DOHH2 (cell line): ENCODE results near the gene CLECL1.
A peak's percentile ranks its signal among the peaks of the same experiment; 100 is the strongest.

Experiments
- H3F3A ChIP-seq: fragments of 200-600 bp; sonication (generic), shearing (Covaris generic); 2 replicates; pipeline ENCODE4 v1.6.0; 2016; ENCODE audit warnings: antibody characterized with exemption, mild to moderate bottlenecking; ENCODE audit not compliant: control insufficient read depth, insufficient read depth
- H3K27ac ChIP-seq: fragments of 200-600 bp; sonication (generic); 2 replicates; pipeline ENCODE4 v1.5.1; 2014; ENCODE audit warnings: low read depth, mild to moderate bottlenecking, low read length, moderate library complexity
- H3K27me3 ChIP-seq: fragments of 200-600 bp; sonication (generic); 2 replicates; pipeline ENCODE4 v1.6.1; 2014; ENCODE audit warnings: mild to moderate bottlenecking, low read length, mixed read lengths; ENCODE audit not compliant: control insufficient read depth
- H3K36me3 ChIP-seq: fragments of 200-600 bp; sonication (generic); 2 replicates; pipeline ENCODE4 v1.6.1; 2014; ENCODE audit warnings: mild to moderate bottlenecking, low read length, moderate library complexity, mixed read lengths; ENCODE audit not compliant: control insufficient read depth
- H3K4me1 ChIP-seq: fragments of 200-600 bp; sonication (generic); 2 replicates; pipeline ENCODE4 v1.6.1; 2014; ENCODE audit warnings: mild to moderate bottlenecking, low read length, mixed read lengths; ENCODE audit not compliant: control insufficient read depth
- H3K4me2 ChIP-seq: fragments of 200-600 bp; sonication (generic); 2 replicates; pipeline ENCODE4 v1.6.0; 2014; ENCODE audit warnings: mild to moderate bottlenecking, low read length, moderate library complexity
- H3K4me3 ChIP-seq: fragments of 200-600 bp; sonication (generic); 2 replicates; pipeline ENCODE4 v1.5.1; 2014; ENCODE audit warnings: mild to moderate bottlenecking, low read length, mixed read lengths
- H3K79me2 ChIP-seq: fragments of 200-600 bp; sonication (generic); 2 replicates; pipeline ENCODE4 v1.6.1; 2014; ENCODE audit warnings: mild to moderate bottlenecking, low read length, mixed read lengths; ENCODE audit not compliant: control insufficient read depth
- H3K9me2 ChIP-seq: fragments of 200-600 bp; sonication (generic); replicated peaks from 2 replicates; pipeline ENCODE4 v1.6.1; 2014; ENCODE audit warnings: mild to moderate bottlenecking, low read length, mixed read lengths; ENCODE audit not compliant: control insufficient read depth
- H3K9me3 ChIP-seq: fragments of 200-600 bp; sonication (generic); 2 replicates; pipeline ENCODE4 v1.6.1; 2014; ENCODE audit warnings: antibody characterized with exemption, low read length, mixed read lengths; ENCODE audit not compliant: control insufficient read depth, insufficient read depth
- H4K20me1 ChIP-seq: fragments of 200-600 bp; sonication (generic); 2 replicates; pipeline ENCODE4 v1.6.0; 2014; ENCODE audit warnings: low read depth, mild to moderate bottlenecking, antibody characterized with exemption, low read length, moderate library complexity; ENCODE audit not compliant: control insufficient read depth, insufficient read depth
- EZH2phosphoT487 ChIP-seq: fragments of 200-600 bp; sonication (generic); IDR thresholded peaks from 2 replicates; pipeline ENCODE4 v1.6.1; 2017; ENCODE audit warnings: borderline replicate concordance, mild to moderate bottlenecking, antibody characterized with exemption, low read length, moderate library complexity, mixed read lengths
- TF ChIP-seq, protein P1 (sequence below): fragments of 200-600 bp; sonication (generic); IDR thresholded peaks from one replicate; pipeline ENCODE4 v1.5.1; 2014; ENCODE audit warnings: antibody characterized with exemption, mild to moderate bottlenecking, low read depth, low read length; ENCODE audit not compliant: poor library complexity, severe bottlenecking

The CLECL1 gene

GRCh38 chr12:9730591-9730990 is 2.3 kb downstream of the CLECL1 start:
- H3K36me3 ChIP-seq, result peaks cover 10% of the 10 kb centered on the region; the same call in 1 of the 2 replicates
- H3F3A ChIP-seq, result peaks cover 39% of the 10 kb centered on the region
- H3K9me3 ChIP-seq, result no peaks in the 10 kb centered on the region
- H3K9me2 ChIP-seq, result no peaks in the 10 kb centered on the region
- no peaks in the 10 kb centered on the region for H3K27me3 ChIP-seq
- TF ChIP-seq, protein P1, sequence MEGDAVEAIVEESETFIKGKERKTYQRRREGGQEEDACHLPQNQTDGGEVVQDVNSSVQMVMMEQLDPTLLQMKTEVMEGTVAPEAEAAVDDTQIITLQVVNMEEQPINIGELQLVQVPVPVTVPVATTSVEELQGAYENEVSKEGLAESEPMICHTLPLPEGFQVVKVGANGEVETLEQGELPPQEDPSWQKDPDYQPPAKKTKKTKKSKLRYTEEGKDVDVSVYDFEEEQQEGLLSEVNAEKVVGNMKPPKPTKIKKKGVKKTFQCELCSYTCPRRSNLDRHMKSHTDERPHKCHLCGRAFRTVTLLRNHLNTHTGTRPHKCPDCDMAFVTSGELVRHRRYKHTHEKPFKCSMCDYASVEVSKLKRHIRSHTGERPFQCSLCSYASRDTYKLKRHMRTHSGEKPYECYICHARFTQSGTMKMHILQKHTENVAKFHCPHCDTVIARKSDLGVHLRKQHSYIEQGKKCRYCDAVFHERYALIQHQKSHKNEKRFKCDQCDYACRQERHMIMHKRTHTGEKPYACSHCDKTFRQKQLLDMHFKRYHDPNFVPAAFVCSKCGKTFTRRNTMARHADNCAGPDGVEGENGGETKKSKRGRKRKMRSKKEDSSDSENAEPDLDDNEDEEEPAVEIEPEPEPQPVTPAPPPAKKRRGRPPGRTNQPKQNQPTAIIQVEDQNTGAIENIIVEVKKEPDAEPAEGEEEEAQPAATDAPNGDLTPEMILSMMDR, result no peak
- no peak for TF ChIP-seq EZH2phosphoT487
- peak overlapping the region; percentile 93 for H3K27ac ChIP-seq
- H3K4me1 ChIP-seq, result peaks cover 93% of the 10 kb centered on the region
- H4K20me1 ChIP-seq, result no peaks in the 10 kb centered on the region
- peaks cover 75% of the 10 kb centered on the region for H3K79me2 ChIP-seq
- peak overlapping the region; percentile 86 for H3K4me2 ChIP-seq
- H3K4me3 ChIP-seq, result peak overlapping the region; percentile 74

- Histone ChIP-seq H3K4me1 (peaks cover 93% of the 10 kb centered on the region), H3K27me3 (no peaks in the 10 kb centered on the region), H3K27ac (peak overlapping the region; percentile 93), H3K4me3 (peak overlapping the region; percentile 74), H3K9me2 (no peaks in the 10 kb centered on the region), H3K79me2 (peaks cover 77% of the 10 kb centered on the region), H3K4me2 (peak overlapping the region; percentile 86), H4K20me1 (no peaks in the 10 kb centered on the region), H3K9me3 (no peaks in the 10 kb centered on the region), H3F3A (peaks cover 40% of the 10 kb centered on the region), H3K36me3 (peaks cover 10% of the 10 kb centered on the region; the same call in 1 of the 2 replicates)
- TF ChIP-seq EZH2phosphoT487, result no peak
- TF ChIP-seq, protein P1, result no peak
These were observed 2.9 kb downstream of the CLECL1 start for GRCh38 chr12:9730011-9730410.

- peaks cover 86% of the 10 kb centered on the region for H3K79me2 ChIP-seq
These were observed 3.8 kb downstream of the CLECL1 start for GRCh38 chr12:9729082-9729481.

More at GRCh38 chr12:9729082-9729481, 3.8 kb downstream of the CLECL1 start:
- peak overlapping the region; percentile 93 for H3K27ac ChIP-seq
- peak overlapping the region; percentile 74 for H3K4me3 ChIP-seq
- H3K9me2 ChIP-seq, result no peaks in the 10 kb centered on the region
- H3K4me1 ChIP-seq, result peaks cover 93% of the 10 kb centered on the region
- peaks cover 10% of the 10 kb centered on the region; the same call in 1 of the 2 replicates for H3K36me3 ChIP-seq
- peaks cover 44% of the 10 kb centered on the region for H3F3A ChIP-seq
- no peak for TF ChIP-seq EZH2phosphoT487
- TF ChIP-seq, protein P1, result no peak
- no peaks in the 10 kb centered on the region for H4K20me1 ChIP-seq
- H3K9me3 ChIP-seq, result no peaks in the 10 kb centered on the region
- peak overlapping the region; percentile 86 for H3K4me2 ChIP-seq
- no peaks in the 10 kb centered on the region for H3K27me3 ChIP-seq
